GM12891 (cell line): Measurements from ENCODE around the gene TNFRSF12A.

Experiments
- POLR2A ChIP-seq: IDR thresholded peaks from 2 replicates; pipeline ENCODE4 v1.6.1; 2011; ENCODE audit warnings: low read depth, low read length, control low read depth
- POLR2AphosphoS5 ChIP-seq: IDR thresholded peaks from 2 replicates; pipeline ENCODE4 v1.6.1; 2011; ENCODE audit warnings: low read depth, low read length, control low read depth
- SPI1 ChIP-seq: IDR thresholded peaks from 2 replicates; pipeline ENCODE4 v1.6.1; 2011; ENCODE audit warnings: low read depth, low read length, control low read depth

- no peak for TF ChIP-seq POLR2AphosphoS5
- no peak for TF ChIP-seq POLR2A
- TF ChIP-seq SPI1: no peak
Observed at GRCh38 chr16:2987833-2988232, 32.3 kb upstream of the TNFRSF12A start.
